Activated CD4-positive, alpha-beta T cell treated with anti-CD3 and anti-CD28 coated beads, Interleukin-10, Interleukin-2, amounts not matched to agents 100 ng/mL and 50 ng/mL, durations not matched to agents 16 hours and 8 hours (primary cell): ENCODE measurements around the gene SELENOW.
"Not testable (repeated sequence)": the region's sequence is repeated elsewhere in the genome, so short reads cannot be mapped to it uniquely, and the experiment has no call there.

Experiments
- DNase-seq: peaks from one replicate; pipeline ENCODE4 v3.0.0-alpha.2; 2020

The SELENOW gene

GRCh38 chr19:47756953-47757608, 21.4 kb upstream of the SELENOW start:
- DNase-seq = no peak

- DNase-seq = no peak
Observed at GRCh38 chr19:47757617-47758442, 20.7 kb upstream of the SELENOW start.

- no peak for DNase-seq
Observed at GRCh38 chr19:47758443-47758804, 20.1 kb upstream of the SELENOW start.

DNA sequence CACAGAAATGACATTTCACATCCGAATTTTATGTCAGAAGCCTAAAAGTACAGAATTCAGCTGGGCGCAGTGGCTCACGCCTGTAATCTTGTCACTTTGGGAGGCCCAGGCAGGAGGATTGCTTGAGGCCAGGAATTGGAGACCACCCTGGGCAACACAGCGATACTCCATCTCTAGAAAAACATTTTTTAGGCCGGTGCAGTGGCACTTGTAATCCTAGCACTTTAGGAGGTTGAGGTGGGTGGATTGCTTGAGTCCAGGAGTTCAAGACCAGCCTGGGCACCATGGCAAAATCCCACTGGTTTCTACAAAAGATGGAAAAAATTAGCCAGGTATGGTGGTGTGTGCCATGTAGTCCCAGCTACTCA, 17.9 kb upstream of the SELENOW start:
- no peak for DNase-seq

GRCh38 chr19:47761566-47761965, 16.9 kb upstream of the SELENOW start:
- DNase-seq = no peak

DNA sequence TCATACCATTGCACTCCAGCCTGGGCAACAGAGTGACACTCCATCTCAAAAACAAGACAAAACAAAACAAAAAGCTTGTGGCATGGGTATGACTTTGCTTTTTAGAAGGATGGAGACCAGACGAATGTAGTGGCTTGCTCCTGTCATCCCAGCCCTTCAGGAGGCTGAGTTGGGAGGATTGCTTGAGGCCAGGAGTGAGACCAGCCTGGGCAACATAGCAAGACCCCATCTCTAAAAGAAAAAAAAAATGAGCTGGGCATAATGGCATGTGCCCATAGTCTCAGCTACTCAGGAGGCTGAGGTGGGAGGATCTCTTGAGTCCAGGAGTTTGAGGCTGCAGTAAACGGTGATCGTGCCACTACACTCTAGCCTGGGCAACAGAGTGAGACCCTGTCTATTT, 16.4 kb upstream of the SELENOW start:
- no peak for DNase-seq

DNA sequence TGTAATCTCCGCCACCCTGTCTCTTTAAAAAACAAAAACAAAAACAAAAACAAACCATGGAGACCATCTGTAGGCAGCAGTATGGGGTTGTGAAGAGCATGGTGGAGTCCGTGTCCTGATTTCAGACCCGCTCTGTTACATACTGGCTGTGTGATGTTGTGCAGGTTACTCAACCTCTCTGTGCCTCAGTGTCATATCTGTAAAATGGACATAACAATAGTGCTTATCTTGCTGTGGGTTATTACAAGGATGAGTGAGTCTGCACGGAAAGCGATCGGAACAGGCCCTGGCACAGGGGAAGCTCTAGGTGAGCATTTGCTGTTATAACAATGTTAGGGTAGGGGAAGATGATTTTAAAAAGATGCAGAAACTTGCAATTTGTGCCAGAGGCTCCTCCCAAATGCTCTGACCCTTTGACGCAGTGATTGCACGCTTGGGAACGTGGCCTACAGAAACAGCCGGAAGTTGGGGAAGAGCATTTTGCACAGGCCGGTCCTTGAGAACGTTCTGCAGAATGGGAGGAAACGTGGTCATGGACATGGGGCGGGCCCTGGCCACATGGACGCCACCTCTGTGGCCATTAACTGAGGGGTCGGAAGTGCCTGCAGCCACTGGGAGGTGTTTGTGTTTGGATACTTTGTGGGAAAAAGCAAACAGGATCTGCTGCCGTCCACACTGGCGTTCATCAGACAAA, 15.7 kb upstream of the SELENOW start:
- DNase-seq = no peak

- DNase-seq = not testable (repeated sequence)
Observed at GRCh38 chr19:47764705-47765104, 13.8 kb upstream of the SELENOW start.

GRCh38 chr19:47765523-47766358, 12.8 kb upstream of the SELENOW start:
- DNase-seq = peak; percentile 42

- DNase-seq = no peak
Observed at GRCh38 chr19:47766359-47766620, 12.2 kb upstream of the SELENOW start.

GRCh38 chr19:47766670-47767069, 11.8 kb upstream of the SELENOW start:
- DNase-seq = no peak

- no peak for DNase-seq
Observed at GRCh38 chr19:47767349-47767748, 11.2 kb upstream of the SELENOW start.

DNA sequence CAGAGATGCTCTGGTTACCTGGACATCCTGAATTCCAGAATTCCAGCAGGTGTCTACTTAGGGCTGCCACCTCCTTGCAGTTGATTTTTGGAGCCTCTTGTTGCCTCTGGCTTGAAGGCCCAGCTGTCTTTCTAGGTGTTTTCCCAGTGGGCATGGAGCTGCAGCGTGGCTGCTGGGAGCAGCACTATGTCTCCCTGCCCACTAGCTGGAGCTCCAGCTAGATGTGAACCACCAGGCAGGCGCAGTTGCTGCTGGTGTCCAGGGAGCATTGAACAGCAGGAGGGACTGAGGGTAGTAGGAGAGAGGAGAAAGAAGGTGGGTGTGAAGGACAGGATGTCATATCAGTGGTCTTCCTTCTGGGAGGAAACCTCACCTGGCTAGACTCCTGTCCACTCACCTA, 9.9 kb upstream of the SELENOW start:
- no peak for DNase-seq

DNA sequence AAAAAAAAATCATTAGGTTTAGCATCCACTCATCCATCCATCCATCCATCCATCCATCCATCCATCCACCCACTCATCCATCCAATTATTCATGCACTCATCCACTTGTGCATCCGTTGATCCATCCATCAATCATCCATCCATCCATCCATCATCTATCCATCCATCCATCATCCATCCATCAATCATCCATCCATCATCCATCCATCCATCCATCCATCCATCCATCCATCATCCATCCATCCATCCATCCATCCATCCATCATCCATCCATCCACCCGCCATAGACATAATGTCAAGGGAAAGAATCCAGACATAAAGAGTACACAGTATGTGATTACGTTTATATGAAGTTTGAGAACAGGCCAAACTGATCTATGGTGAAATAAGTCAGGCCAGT, 9.0 kb upstream of the SELENOW start:
- no peak for DNase-seq

DNA sequence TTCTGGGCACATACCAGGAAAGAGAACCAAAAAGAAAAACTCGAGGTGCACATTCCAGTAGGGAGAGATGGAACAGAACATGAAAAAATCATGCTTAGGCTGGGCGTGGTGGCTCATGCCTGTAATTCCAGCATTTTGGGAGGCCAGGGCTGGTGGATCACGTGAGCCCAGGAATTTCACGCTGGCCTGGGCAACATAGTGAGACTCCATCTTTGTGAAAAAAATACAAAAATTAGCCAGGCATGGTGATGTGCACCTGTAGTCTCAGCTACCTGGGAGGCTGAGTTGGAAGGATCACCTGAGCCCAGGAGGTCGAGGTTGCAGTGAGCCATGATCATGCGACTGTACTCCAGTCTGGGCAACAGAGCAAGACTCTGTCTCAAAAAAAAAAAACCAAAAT, 7.2 kb upstream of the SELENOW start:
- not testable (repeated sequence) for DNase-seq

- DNase-seq = no peak
Observed at GRCh38 chr19:47776568-47776967, 1.9 kb upstream of the SELENOW start.

DNA sequence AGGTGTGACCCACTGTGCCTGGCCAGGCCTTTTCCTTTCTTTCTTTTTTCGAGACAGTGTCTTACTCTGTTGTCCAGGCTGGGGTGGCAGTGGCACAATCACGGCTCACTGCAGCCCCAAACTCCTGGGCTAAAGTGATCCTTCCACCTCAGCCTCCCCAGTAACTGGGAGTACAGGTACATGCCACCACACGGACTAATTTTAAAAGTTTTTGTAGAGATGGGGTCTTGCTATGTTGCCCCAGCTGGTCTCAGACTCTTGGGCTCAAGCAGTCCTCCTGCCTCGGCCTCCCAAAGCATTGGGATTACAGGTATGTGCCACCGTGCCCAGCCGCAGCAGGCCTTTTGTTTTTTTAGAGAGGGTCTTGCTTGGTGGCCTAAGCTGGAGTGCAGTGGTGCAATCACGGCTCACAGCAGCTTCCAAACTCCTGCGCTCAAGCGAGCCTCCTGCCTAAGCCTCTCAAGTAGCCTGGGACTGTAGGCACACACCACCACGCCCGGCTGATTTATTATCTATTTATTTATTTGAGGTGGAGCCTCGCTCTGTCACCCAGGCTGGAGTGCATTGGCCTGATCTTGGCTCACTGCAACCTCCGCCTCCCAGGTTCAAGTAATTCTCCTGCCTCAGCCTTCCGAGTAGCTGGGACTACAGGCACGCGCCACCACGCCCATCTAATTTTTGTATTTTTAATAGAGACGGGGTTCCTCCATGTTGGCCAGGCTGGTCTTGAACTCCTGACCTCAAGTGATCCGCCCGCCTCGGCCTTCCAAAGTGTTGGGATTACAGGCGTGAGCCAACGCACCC, 1.1 kb upstream of the SELENOW start:
- not testable (repeated sequence) for DNase-seq

DNA sequence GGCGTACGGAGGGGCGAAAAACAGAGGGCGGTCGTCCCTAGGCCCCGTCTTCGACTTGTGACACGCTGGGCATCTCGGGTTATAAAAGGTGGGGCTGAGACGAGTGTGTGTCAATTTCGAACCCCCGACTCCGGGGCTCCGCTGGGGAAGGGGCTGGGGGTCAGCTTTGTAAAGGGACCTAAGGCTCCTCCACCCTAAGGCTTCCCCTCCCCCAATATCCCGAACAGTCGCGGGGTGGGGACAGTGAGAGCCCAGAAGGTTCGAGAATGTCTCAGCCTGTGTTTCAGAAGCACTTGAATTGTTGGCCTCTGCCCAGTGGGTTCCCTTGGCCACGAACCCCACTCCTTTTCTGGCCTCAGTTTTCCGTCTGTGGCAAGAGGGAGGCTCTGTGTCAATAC, 450 bp downstream of the SELENOW start:
- DNase-seq = peak; percentile 31

GRCh38 chr19:47779524-47780214, 1.2 kb downstream of the SELENOW start:
- DNase-seq = no peak

DNA sequence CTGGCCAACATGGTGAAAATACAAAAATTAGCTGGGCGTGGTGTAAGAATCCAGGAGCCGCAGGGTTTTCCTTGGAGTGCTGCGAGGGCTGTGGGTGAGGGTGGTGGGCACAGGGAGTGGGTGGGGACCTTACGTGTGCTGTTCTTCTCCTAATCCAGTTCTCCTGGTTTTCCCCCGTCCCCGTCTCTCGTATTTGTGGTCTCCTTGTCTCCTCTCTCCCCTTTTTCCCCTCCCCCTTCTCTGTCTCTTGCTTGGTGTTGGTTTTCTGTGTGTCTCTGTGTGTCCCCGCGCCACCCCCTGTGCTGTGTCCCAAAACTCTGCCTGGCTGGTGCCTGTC, 1.7 kb downstream of the SELENOW start:
- DNase-seq = no peak

DNA sequence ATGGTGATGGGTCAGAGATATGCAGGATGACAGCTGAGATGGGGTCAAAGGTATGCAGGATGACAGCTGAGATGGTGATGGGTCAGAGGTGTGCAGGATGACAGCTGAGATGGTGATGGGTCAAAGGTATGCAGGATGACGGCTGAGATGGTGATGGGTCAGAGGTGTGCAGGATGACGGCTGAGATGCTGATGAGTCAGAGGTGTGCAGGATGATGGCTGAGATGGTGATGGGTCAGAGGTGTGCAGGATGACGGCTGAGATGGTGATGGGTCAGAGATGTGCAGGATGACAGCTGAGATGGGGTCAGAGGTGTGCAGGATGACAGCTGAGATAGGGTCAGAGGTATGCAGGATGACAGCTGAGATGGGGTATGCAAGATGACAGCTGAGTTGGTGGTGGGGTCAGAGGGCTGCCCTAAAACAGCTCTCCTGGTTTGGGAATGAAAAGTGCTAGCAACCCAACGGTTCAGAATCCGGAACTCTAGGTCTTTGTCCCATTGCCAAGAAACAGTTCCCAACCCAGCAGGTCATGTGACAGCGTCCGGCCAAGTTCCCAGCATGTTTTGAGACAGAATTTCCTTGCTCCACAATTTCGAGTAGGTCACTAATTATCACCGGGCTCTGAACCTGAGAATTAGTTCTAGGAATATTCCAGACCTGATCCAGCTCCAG, 3.2 kb downstream of the SELENOW start:
- DNase-seq = no peak
